GM21528 (cell line): ENCODE measurements around the gene NRP2.

Experiments used
- ATAC-seq: cut with Tn5 transposase; IDR thresholded peaks from one replicate; pipeline ENCODE4 v1.9.1; 2021; ENCODE audit warnings: mild to moderate bottlenecking, moderate library complexity; ENCODE audit not compliant: unreplicated experiment, low FRiP score

NRP2 gene

GRCh38 chr2:205751569-205752031 is 69.3 kb downstream of the NRP2 start:
- no peak for ATAC-seq

- ATAC-seq: no peak
These were observed 70.1 kb downstream of the NRP2 start for GRCh38 chr2:205752296-205752820.

- ATAC-seq: no peak
These were observed 70.6 kb downstream of the NRP2 start for GRCh38 chr2:205752924-205753323.

- no peak for ATAC-seq
These were observed 72.1 kb downstream of the NRP2 start for GRCh38 chr2:205754285-205754923.

- ATAC-seq: no peak
These were observed 72.6 kb downstream of the NRP2 start for GRCh38 chr2:205754924-205755321.

GRCh38 chr2:205755923-205756322 is 73.6 kb downstream of the NRP2 start:
- ATAC-seq: no peak

- no peak for ATAC-seq
These were observed 75.0 kb downstream of the NRP2 start for GRCh38 chr2:205757271-205757670.

GRCh38 chr2:205758051-205758450 is 75.8 kb downstream of the NRP2 start:
- no peak for ATAC-seq

GRCh38 chr2:205758500-205758899 is 76.2 kb downstream of the NRP2 start:
- ATAC-seq: no peak

GRCh38 chr2:205759257-205759656 is 77.0 kb downstream of the NRP2 start:
- no peak for ATAC-seq

GRCh38 chr2:205759732-205760131 is 77.4 kb downstream of the NRP2 start:
- ATAC-seq: no peak

GRCh38 chr2:205760157-205760556 is 77.9 kb downstream of the NRP2 start:
- no peak for ATAC-seq

- no peak for ATAC-seq
These were observed 79.1 kb downstream of the NRP2 start for GRCh38 chr2:205761421-205761820.

- no peak for ATAC-seq
These were observed 80.6 kb downstream of the NRP2 start for GRCh38 chr2:205762881-205763280.

- no peak for ATAC-seq
These were observed 81.5 kb downstream of the NRP2 start for GRCh38 chr2:205763708-205764211.

- no peak for ATAC-seq
These were observed 82.0 kb downstream of the NRP2 start for GRCh38 chr2:205764270-205764746.

- no peak for ATAC-seq
These were observed 82.8 kb downstream of the NRP2 start for GRCh38 chr2:205765151-205765550.

- ATAC-seq: no peak
These were observed 84.6 kb downstream of the NRP2 start for GRCh38 chr2:205766779-205767359.

GRCh38 chr2:205767617-205768016 is 85.3 kb downstream of the NRP2 start:
- ATAC-seq: no peak

GRCh38 chr2:205768341-205768740 is 86.0 kb downstream of the NRP2 start:
- no peak for ATAC-seq

GRCh38 chr2:205768815-205769494 is 86.7 kb downstream of the NRP2 start:
- no peak for ATAC-seq
